Nephron progenitor cell (in vitro differentiated cells): ENCODE measurements around the gene MUC15.

ENCODE experiments used
- DNase-seq: peaks from one replicate; pipeline ENCODE4 v3.0.0; 2021
- H3K27ac Mint-ChIP-seq: 2 replicates; pipeline ENCODE4 v1.8.0; 2021; ENCODE audit warnings: mild to moderate bottlenecking, moderate library complexity, mixed read lengths
- H3K27me3 Mint-ChIP-seq: 2 replicates; pipeline ENCODE4 v1.8.0; 2021; ENCODE audit warnings: mild to moderate bottlenecking, low read depth, mixed read lengths; ENCODE audit not compliant: poor library complexity
- H3K36me3 Mint-ChIP-seq: 2 replicates; pipeline ENCODE4 v1.8.0; 2021; ENCODE audit warnings: low read depth, mixed read lengths
- H3K4me1 Mint-ChIP-seq: 2 replicates; pipeline ENCODE4 v1.8.0; 2021; ENCODE audit warnings: mixed read lengths
- H3K4me3 Mint-ChIP-seq: 2 replicates; pipeline ENCODE4 v1.8.0; 2021; ENCODE audit warnings: mild to moderate bottlenecking, moderate library complexity, mixed read lengths
- H3K9me3 Mint-ChIP-seq: 2 replicates; pipeline ENCODE4 v1.8.0; 2021; ENCODE audit warnings: mild to moderate bottlenecking, moderate library complexity, mixed read lengths
- CTCF ChIP-seq: fragments of 200-600 bp; sonication (generic); IDR thresholded peaks from 2 replicates; pipeline ENCODE4 v1.5.0; 2021; ENCODE audit warnings: antibody characterized with exemption

MUC15 gene

DNA sequence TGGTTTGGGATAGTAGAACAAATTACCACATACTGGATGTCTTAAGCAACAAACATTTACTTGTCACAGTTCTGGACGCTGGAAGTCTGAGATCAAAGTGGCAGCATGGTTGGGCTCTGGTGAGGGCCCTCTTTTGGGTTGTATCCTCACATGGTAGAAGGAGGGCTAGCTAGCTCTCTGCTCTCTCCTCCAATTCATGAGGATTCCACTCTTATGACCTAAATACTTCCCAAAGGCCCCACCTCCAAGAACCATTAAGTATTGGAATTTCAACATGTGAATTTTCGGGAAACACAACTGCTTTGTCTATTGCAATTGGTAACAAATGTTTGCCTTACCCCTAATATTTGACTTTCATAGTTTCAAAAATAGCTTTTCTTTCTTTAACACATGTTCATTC, 52.6 kb downstream of the MUC15 start:
- no peak overlapping the region for H3K27ac Mint-ChIP-seq
- H3K27me3 Mint-ChIP-seq = no peaks in the 10 kb centered on the region
- no peak for TF ChIP-seq CTCF

GRCh38 chr11:26512196-26512595, 59.9 kb downstream of the MUC15 start:
- no peaks in the 10 kb centered on the region for H3K36me3 Mint-ChIP-seq
- no peak overlapping the region for H3K4me3 Mint-ChIP-seq
- no peaks in the 10 kb centered on the region for H3K4me1 Mint-ChIP-seq
- no peak for TF ChIP-seq CTCF
- no peaks in the 10 kb centered on the region for H3K9me3 Mint-ChIP-seq
- no peak for DNase-seq
- no peak overlapping the region for H3K27ac Mint-ChIP-seq
- no peaks in the 10 kb centered on the region for H3K27me3 Mint-ChIP-seq

More for the DNA sequence above, 52.6 kb downstream of the MUC15 start:
- no peak for DNase-seq
- H3K4me1 Mint-ChIP-seq = no peaks in the 10 kb centered on the region
- no peak overlapping the region for H3K4me3 Mint-ChIP-seq
- no peaks in the 10 kb centered on the region for H3K36me3 Mint-ChIP-seq
- H3K9me3 Mint-ChIP-seq = no peaks in the 10 kb centered on the region

DNA sequence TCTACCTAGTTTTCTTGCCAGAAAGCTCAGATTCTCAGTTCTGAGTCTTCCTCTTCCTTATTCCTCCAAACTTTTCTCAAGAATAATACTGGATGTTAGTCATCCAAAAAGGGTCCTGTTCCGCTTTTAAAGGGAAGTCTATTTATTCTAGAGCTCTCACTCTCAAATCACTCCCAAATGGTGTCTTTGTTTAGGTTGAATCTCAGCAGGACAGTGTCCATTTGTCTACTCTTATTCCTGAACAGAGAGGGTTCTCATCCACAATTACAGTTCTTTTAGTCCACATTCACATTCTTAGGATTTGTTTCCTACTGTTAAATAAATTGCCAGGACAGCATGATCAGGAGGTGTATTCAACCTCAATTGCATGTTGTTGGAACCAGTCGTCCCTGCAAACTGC, 61.3 kb downstream of the MUC15 start:
- H3K4me3 Mint-ChIP-seq = no peak overlapping the region
- no peaks in the 10 kb centered on the region for H3K27me3 Mint-ChIP-seq
- no peak for DNase-seq
- no peaks in the 10 kb centered on the region for H3K36me3 Mint-ChIP-seq
- H3K27ac Mint-ChIP-seq = no peak overlapping the region
- no peaks in the 10 kb centered on the region for H3K4me1 Mint-ChIP-seq
- no peaks in the 10 kb centered on the region for H3K9me3 Mint-ChIP-seq
- TF ChIP-seq CTCF = no peak

- no peak overlapping the region for H3K4me3 Mint-ChIP-seq
- H3K36me3 Mint-ChIP-seq = no peaks in the 10 kb centered on the region
- H3K27me3 Mint-ChIP-seq = no peaks in the 10 kb centered on the region
- H3K9me3 Mint-ChIP-seq = no peaks in the 10 kb centered on the region
- no peak for TF ChIP-seq CTCF
- H3K4me1 Mint-ChIP-seq = no peaks in the 10 kb centered on the region
- H3K27ac Mint-ChIP-seq = no peak overlapping the region
- DNase-seq = no peak
Observed at GRCh38 chr11:26510164-26510563, 61.9 kb downstream of the MUC15 start.
